Activated naive CD4-positive, alpha-beta T cell (primary cell): Measurements from ENCODE around the gene SOX12.

ENCODE experiments used
- DNase-seq, 4 experiments: peaks; one replicate each; lab custom pipeline; 2025; lab: John Stamatoyannopoulos, UW

SOX12 gene

DNA sequence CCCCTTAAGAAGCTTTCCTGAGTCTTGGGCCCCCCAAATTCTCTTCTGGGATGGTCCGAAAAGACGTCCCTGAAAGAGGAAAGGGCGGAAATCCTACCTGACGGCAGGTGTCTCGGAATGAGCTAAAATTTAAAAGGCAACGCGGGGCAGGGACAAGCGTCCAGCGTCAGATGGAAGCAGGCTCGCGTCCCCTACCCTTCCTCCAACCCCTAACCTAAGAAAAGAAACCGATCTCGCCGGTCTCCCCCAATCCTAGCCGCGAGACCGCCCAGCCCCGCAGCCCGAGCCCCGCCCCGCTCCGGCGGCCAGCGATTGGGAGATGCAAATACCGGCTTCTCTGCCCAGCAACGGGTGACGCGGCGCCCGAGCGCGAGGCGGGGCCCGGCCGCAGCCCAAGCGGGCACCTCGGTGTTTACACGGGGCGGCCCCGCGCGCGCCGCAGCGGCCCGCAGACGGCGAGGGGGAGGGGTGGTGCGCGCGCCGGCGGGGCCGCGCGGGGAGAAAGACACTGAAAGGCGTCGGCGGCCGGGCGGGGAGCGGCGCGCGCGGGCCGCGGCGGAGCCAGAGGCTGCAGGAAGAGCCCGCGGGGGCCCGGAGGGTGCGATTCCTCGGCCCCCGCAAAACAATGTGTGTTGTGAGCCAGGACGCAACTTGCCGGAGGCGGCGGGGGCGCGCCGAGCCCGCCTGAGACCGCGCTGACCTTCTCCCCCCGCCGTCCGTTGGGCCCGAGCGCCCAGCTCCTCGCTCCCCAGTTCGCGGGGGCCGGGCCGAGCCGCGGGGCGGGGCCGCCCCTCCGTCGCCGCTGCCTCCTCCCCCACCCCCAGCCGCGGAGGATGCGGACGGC, at the start of gene SOX12:
Gene SOX12, plus strand, starts transcription at position 508 of the 844 bp plus-strand sequence. CDS start 373 bp downstream, outside the sequence.
- DNase-seq: peak; percentile 87 to 98 (median 94)

DNA sequence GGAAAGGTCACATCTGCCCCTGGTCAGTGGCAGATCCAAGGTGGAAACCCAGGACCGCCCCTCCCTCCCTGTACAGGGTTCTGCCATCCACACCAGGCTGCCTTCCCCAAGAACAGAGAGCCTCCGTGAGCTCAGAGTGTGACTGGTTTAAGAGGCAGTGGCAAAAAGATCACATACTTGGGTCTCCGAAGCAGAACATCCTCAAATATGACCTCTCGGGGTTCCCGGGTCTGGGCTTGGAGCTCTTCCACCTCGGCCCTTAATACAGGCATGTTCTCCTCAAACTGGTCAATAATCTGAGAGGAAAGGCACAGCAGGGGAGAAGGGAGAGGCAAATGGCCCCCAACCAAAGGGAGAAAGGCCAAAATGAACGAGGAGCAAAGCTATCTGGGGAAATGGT, 49.6 kb upstream of the SOX12 start:
- no peak for DNase-seq

DNA sequence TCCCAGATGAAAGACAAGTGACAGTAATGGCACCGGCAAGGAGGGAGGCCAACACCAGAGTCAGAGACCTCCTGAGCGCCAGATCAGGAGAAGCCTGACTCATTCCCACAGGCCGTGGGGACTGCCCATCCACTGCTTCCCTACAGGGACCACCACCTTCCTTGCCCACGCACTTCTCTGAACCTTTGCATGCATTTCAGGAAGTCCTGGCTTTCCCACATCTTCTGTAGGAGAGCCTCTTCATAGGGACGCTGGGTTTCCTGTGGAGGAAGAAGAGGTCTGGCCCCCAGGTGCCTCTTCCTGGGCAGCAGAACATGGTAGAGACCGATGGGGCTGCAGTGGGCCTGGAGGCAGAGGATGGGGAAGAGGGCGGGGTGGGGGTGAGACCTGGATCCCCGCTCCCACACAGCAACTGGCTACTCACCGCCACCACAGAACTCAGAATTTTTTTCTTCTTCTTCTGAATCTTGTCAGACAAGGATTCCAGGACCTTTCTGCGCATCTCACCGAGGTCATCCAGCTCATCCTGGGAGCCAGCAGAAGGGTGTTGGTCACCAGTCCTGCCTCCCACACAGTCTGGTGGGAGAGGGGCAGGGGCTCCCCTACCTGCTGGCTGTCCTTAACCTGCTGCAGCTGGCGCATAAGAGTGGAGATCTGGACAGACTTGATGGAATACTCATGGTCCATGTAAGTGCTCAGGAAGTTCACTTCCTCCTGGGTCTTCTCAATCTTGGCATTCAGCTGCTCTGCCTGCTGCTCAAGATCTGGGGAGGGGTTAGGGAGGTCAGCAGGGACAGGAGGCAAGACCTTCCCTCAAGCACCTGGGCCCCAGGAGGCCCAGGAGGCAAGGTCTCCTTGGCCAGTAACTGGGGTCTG, 48.5 kb upstream of the SOX12 start:
- no peak for DNase-seq

DNA sequence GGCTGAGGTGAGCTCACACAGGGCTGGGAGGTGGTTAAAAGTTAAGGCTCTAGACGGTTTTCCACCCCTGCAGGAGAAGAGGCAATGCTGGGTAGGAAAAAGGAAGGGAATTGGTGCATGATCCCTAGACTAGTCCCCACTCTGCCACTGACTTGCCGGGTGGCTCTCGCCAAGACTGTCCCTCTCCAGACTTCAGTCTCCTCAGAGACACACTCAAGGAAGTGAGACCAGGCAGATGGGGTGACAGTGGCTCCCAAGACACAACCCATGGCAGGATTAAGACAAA, 47.9 kb upstream of the SOX12 start:
- no peak for DNase-seq

DNA sequence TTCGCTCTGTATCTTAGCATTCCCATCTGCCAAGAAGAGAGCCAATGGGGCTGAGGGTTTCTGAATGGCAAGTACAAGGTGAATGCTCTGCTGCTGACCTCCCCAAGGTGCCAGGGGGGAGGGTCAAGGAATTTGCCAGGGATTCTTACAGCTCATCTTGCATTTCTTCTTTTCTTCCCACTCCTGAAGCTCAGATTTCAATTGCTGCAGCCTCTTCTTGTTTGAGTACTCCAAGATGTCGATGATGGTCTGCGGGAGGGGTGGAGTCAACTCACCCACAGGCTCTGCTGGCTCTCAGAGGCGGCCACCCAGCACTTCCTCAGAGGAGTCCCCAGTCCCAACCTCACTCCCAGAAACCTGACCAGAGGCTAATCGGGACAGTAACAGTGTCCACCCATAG, 47.2 kb upstream of the SOX12 start:
- no peak for DNase-seq

DNA sequence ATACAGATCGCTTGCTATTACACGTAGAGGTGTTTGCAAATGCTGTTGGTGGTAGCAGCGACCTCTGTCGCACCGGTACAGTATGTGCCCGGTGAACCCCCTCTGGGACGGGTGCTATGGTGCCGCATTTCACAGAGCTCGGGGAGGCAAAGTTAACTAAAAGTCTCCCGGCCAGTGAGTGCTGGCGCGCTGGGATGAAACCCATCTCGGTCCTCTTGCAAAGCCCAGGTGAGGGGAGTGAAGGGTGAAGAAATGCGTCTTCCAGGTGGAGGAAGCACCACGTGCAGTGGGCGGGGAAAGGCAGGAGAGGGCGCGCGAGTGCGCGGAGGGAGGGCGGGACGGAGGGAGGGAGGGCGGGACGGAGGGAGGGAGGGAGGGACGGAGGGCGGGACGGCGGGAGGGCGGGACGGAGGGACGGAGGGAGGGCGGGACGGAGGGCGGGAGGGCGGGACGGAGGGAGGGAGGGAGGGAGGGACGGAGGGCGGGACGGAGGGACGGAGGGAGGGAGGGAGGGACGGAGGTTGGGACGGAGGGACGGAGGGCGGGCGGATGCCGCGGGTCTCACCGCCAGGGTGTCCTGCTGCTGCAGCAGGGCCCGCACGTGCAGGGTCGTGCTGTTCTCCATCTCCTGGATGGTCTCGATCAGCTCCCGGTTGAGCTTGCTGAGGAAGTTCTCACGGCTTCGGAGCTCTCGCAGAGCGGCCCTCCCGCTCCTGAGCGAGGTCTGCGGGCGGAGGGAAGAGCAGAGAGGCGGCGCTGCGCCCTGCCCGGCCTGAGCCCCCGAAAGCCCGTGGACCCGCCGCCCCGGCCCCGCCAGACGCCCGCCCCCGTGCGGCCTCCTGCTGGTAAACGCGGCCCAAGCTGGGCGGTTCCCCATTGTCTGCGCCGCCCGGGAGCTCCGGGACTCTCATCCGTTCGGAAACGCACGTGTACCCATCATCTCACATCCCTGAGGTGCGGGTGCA, 46.5 kb upstream of the SOX12 start:
- no peak for DNase-seq

DNA sequence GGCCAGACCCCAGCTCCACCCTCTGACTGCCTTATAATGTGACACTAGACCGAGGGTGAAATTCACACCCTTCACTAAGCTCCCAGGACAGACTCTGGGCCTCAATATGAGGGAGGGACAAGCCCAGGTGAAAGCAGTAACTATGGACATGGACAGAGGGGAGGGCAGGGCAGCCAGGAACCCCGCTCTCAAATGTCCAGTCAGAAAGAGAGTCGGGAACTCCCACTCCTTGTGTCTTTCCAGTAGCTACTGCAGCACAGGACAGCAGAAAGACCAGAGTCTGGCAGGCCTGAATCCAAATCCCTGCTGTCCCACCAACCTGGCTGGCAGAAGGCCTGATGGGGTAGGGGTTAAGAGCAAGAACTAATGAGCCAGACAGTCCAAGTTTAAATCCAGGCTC, 41.2 kb upstream of the SOX12 start:
- DNase-seq: no peak

DNA sequence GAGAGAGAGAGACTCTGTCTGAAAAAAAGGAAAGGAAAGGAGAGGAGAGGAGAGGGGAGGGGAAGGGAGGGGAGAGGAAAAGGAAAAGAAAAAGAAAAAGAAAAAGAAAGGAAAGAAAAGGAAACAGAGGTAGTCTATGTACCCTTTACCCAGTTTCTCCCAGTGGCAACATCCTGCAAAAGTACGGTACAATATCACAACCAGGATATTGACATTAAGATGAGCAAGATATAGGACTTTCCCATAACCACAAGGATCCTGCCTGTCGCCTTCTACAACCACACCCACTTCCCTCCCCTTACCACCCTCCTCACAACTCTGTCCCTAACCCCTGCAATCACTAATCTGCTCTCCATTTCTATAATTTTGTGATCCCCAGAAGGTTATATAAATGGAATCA, 38.8 kb upstream of the SOX12 start:
- no peak for DNase-seq

DNA sequence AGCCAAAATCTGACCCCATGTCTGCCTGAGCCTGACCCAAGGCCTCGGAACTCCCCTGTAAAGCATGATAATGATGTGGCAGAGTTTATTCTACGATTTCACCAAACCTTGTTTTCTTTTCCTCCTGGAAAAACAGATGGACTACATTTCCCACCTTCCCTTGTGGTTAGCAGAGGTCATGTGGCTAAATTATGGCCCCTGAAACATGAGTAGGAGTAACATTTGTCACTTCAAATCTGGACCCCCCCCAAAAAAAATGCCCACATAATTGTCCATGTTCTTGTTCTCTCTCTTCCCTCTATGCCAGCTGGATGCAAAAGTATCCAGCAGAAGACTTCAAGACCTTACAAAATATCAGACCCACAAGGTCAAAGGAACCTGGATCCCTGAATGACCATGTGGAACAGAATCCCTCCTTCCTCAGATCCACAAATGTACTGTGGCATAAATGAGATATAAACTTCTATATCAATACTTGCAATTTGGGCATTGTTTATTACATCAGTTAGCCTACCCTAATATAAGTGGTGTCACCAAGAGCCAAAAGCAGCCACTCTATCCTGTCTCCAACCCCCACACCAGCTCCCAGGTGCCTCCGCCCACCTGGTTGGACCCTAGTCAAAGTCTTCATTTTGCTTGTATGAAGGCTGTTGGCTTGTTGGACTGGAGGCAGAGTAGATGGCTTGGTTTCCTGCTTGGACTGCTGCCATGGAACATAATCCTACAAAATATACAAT, 36.2 kb upstream of the SOX12 start:
- no peak for DNase-seq

DNA sequence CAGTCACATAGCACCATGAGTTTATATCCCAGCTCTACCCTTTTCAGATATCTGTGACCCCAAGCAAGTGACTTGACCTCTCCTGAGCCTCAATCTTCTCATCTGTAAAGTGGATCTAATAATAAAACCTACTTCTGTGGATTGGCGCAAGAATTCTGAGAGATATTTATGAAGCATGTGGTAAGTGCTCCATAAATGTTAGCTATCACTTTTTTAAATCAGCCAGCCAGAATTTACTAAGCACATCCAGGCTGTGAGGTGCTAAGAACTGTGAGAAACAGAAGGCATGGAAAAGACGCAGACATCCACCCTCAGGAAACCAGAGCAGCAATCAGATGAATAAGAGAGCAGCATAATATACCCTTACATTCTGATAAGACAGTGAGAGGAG, 35.7 kb upstream of the SOX12 start:
- DNase-seq: no peak

DNA sequence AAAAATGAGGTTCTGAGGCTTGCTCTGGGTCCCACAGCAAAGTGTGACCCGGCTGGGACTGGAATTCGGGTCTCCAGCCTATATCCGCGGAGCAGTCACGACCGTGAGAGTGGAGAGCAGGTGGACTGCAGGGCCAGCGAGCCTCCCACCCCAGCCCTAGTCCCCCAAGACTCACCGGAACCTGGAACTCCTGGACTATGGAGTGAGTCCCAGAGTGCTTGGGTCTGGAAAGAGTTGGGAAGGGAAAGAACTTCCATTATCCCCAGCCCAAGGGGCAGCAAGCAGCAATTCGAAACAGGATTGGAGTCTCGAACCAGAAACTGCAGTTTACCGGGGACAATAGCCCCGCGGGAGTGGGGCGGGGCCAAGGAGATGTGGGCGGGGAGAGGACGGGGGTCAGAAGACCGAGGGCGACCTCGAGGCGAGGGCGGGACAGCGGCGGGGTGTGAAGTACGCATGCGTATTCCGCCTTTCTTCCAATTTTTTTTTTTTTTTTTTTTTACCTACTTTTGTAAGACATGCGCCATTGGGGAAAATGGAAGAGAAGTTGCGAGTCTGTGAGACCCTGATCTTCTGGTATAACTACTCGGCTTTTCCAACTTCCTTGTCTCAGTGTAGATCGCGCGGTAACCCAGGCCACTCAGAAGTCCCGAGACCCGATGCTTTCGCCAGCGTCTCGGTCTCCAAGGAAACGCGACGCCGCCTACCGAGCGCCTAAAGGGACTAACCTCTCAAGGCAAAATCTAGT, 35.1 kb upstream of the SOX12 start, which contains the start of gene C20orf96:
Gene C20orf96, minus strand, starts transcription at position 667 of the 748 bp plus-strand sequence. Its CDS starts 140 bp downstream, at position 527.
- DNase-seq: peak; percentile 32 to 73 (median 54)

DNA sequence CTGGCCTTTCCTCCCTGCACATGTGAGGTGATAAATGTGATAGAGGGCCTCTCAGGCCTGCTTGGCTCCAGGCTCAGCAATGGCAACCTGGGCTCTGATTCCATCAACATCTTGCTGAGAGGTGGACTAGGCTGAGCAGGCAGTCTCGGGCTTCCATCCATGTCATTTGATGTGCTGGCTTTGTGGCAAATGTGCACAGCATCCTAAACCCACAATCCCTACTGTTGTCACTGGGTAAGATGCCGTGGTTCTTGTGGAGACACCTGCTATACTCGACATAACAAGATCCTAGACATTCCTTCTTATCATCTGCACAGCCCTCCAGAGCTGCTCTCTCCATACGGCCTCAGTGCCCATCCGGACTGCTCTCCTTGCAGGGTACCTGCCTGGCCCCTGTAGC, 30.8 kb upstream of the SOX12 start:
- no peak for DNase-seq

DNA sequence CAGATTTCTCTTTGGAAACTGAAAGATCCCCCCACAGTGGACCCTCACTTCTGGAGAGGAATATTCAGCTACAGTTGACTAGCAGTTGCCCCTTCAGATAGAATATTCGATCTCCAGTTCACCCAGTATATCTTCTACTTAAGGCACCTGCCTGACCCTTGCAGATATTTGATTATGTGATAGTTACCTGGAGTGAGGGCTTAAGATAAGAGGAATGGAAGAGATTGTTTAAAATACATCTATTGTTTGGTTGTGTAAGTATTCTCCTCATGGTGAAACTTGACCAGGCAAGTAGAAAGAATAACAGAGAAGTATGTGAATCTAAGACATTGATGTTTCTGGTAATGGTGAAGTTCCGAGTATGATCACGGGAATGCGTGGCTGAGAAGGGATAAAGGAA, 29.5 kb upstream of the SOX12 start:
- DNase-seq: no peak

DNA sequence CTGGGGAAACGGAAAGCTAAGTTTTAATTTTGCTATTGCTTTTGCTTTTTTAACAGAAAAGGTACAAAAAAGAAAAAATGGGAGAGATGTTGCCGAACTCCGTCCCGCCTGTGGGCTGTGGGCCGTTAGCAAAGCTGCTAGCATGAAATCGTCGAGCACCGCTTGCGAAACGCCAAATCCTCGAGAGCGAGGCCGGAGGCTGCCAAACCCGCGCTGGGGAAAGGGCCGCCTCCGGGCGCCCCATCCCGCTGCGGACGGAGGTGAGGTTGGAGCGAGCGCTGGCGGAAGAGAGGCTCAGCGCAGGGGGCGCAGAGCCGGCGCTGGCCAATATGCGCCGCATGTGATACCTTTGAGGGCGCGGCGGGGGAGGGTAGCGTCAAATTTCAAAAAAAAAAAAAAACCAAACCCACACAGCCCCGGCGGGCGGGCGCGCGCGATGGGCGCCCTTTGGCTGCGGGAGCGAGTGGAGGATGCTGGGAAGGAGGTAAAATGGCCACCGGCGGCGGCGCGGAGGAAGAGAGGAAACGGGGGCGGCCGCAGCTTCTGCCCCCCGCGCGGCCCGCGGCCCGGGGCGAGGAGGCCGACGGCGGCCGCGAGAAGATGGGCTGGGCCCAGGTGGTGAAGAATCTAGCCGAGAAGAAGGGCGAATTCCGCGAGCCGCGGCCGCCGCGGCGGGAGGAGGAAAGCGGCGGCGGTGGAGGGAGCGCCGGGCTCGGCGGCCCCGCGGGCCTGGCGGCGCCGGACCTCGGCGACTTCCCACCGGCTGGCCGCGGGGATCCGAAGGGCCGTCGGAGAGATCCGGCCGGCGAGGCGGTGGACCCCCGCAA, 28.0 kb upstream of the SOX12 start, which contains the start of gene ZCCHC3:
Gene ZCCHC3, plus strand, starts transcription at position 473 of the 827 bp plus-strand sequence. Its CDS starts 17 bp downstream, at position 490.
- DNase-seq: peak; percentile 54 to 81 (median 68)

DNA sequence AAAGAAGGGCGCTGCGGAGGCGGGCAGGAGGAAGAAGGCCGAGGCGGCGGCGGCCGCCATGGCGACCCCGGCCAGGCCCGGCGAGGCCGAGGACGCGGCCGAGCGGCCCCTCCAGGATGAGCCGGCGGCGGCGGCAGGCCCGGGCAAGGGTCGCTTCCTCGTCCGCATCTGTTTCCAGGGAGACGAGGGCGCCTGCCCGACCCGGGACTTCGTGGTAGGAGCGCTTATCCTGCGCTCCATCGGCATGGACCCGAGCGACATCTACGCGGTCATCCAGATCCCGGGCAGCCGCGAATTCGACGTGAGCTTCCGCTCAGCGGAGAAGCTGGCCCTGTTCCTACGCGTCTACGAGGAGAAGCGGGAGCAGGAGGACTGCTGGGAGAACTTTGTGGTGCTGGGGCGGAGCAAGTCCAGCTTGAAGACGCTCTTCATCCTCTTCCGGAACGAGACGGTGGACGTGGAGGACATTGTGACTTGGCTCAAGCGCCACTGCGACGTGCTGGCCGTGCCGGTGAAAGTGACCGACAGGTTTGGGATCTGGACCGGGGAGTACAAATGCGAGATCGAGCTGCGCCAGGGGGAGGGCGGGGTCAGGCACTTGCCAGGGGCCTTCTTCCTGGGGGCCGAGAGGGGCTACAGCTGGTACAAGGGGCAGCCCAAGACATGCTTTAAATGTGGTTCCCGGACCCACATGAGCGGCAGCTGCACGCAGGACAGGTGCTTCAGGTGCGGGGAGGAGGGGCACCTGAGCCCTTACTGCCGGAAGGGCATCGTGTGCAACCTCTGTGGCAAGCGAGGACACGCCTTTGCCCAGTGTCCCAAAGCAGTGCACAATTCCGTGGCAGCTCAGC, 27.2 kb upstream of the SOX12 start:
- DNase-seq: peak in 2 of 4 experiments; percentile 28 to 36

DNA sequence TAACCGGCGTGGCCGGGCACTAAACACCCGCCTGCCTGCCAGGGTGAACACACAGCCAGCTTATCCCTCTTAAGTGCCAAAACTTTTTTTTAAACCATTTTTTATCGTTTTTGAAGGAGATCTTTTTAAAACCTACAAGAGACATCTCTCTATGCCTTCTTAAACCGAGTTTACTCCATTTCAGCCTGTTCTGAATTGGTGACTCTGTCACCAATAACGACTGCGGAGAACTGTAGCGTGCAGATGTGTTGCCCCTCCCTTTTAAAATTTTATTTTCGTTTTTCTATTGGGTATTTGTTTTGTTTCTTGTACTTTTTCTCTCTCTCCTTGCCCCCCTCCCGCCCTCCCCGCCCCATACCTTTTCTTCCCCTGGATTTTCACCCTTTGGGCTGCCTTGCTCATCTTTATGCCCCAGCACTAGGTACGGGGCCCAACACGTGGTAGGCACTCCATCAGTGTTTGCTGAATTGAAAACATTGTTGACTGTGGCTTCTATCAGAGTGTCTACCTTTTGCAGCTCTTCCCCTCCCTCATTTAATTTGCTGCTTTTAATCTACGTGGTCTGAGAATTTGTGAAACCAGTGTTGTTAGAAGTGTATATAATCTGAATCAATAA, 26.5 kb upstream of the SOX12 start:
- DNase-seq: no peak

DNA sequence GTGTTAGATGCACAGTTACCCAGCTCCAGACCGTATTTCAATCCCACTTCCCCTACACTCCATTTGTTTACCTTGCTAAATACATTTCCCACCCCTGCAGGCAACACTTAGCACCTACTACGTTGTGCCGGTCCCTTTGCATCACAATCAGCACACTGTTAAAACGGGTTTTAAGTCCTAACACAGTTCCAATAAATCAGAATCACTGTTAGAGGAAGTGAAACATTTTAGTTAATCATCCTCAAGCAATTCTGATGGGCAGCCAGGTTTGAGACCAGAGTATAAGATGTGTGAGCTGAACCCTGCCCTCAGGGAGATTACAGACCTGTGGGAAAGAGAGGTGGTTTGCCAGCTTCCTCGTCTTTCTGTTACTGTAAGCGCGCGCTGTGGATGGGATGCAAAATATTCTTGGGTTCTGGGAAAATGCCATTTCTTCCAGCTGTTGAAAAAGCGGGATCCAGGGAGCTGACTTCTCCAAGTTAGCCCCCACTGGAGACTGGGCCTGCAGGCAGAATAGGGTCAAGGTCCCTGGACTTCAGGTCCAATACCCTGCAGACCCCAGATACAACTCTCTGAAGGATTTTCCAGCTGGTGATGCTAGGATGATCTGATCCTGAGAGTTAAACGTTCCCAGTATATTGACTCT, 24.9 kb upstream of the SOX12 start:
- DNase-seq: no peak
